RPMI7951 (cell line): ENCODE data around the gene ASIC3. TPM values are rescaled to one million over a fixed set of nuclear protein-coding genes. Genes with fewer than 3 reads are reported as not detected.
A peak's percentile ranks its signal among the peaks of the same experiment; 100 is the strongest.
"Not testable (repeated sequence)": the region's sequence is repeated elsewhere in the genome, so short reads cannot be mapped to it uniquely, and the experiment has no call there.

Source experiments
- DNase-seq: peaks from one replicate; pipeline ENCODE4 v3.0.0-alpha.2; 2012; ENCODE audit warnings: low read depth
- total RNA-seq: library from RNA; depleted of rRNA; stranded (reverse); fragments of >200 nt; shearing (Covaris generic); gene quantifications from 2 replicates; pipeline ENCODE4 v1.2.3, GENCODE V29; 2014; rRNA removed

The ASIC3 gene
- 0.10 and 1.3 TPM in 2 replicates for total RNA-seq

- DNase-seq: no peak
These were observed at the start of gene ASIC3 for GRCh38 chr7:151047976-151048815. ASIC3 (plus strand) TSS chr7:151048531; CDS start chr7:151048886, 355 bp downstream.

DNA sequence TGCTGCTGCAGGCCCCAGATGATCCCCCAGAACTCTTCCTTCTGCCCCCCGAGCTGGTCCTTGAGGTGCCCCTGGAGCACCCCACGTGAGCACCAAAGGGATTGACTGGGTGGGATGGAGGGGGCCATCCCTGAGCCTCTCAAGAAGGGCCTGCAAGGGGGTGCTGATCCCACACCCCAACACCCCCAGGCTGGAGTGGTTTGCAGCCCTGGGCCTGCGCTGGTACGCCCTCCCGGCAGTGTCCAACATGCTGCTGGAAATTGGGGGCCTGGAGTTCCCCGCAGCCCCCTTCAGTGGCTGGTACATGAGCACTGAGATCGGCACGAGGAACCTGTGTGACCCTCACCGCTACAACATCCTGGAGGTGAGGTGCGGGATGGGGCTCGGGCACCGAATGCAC, 49.3 kb upstream of the ASIC3 start:
- DNase-seq: no peak

DNA sequence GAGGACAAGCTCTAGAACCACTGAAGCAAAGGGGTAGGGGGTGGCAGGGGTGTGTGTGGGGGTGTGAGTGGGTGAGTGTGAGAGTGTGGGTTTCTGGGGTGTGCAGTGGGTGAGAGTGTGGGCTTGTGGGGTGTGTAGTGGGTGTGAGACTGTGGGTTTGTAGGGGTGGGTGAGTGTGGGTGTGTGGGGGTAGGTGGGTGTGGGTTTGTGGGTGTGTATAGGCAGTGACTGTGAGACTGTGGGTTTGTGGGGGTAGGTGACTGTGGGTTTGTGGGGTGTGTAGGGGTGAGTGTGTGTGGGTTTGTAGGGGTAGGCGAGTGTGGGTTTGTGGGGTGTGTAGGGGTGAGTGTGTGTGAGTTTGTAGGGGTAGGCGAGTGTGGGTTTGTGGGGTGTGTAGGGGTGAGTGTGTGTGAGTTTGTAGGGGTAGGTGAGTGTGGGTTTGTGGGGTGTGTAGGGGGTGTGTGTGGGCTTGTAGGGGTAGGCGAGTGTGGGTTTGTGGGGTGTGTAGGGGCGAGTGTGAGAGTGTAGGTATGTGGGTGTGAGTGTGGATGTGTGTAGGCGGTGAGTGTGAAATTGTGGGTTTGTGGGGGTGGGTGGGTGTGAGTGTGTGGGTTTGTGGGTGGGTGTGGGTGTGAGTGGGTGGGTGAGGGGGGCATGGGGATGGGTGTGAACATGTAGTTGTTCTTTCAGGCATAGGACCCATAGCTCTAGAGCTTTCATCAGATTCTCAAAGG, 48.7 kb upstream of the ASIC3 start:
- DNase-seq: no peak

- no peak for DNase-seq
These were observed 47.3 kb upstream of the ASIC3 start for GRCh38 chr7:151000897-151001495.

GRCh38 chr7:151001546-151001945, 46.8 kb upstream of the ASIC3 start:
- no peak for DNase-seq

GRCh38 chr7:151003572-151003971, 44.8 kb upstream of the ASIC3 start:
- DNase-seq: no peak

DNA sequence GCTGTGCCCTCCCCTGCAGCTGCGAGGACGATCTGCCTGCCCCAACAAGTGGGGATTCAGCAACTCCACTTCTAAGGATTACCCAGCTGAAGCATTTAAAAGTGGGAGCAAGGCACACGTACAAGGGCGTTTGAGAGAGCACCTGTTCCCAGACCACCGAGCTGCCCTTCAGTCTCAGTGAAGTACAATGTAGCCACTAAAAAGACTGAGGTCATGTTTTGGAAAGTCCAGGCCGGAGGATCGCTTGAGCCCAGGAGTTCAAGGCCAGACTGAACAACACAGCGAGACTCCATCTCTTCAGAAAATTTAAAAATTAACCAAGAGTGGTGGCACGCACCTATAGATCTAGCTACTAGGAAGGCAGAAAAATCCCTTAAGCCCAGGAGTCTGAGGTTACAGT, 42.8 kb upstream of the ASIC3 start:
- DNase-seq: no peak

- no peak for DNase-seq
These were observed 41.6 kb upstream of the ASIC3 start for GRCh38 chr7:151006590-151007300.

DNA sequence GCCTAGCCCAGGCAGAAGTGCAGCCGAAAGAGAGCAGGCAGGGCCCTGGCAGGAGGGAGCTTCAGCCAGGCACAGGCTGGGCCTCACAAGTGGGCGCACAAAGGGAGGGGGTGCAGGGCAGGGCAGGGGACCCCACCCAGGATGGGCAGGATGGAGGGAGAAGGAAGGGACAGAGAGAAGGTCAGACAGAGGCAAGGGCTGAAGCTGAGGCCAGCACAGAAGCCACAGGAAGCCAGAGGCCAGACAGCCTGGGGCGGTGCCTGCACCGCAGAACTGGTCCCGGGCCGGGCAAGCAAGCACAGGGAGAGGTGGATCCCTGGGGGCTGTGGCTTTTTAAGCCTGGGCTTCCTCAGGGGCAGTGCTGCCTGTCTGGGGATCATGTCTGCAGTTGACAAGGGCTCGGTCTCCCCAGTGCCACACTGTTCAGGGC, 40.8 kb upstream of the ASIC3 start:
- DNase-seq: no peak

DNA sequence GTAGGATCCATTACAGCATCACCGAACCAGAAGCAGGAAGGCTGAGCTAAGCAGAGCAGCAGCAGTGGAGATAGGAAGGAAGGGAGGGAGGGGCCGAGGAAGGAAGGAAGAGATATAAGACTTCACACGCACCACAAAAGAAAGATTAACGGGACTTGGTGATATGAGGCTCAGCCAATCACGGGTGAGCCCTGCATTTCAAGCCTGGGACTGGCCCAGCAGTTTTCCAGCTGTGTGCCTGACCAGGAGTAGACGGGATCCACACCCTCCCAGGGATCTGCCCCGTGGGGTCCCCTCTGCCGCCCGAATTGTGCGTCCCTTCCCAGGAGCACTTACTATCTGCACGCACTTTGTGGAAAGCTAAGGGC, 40.2 kb upstream of the ASIC3 start:
- no peak for DNase-seq

DNA sequence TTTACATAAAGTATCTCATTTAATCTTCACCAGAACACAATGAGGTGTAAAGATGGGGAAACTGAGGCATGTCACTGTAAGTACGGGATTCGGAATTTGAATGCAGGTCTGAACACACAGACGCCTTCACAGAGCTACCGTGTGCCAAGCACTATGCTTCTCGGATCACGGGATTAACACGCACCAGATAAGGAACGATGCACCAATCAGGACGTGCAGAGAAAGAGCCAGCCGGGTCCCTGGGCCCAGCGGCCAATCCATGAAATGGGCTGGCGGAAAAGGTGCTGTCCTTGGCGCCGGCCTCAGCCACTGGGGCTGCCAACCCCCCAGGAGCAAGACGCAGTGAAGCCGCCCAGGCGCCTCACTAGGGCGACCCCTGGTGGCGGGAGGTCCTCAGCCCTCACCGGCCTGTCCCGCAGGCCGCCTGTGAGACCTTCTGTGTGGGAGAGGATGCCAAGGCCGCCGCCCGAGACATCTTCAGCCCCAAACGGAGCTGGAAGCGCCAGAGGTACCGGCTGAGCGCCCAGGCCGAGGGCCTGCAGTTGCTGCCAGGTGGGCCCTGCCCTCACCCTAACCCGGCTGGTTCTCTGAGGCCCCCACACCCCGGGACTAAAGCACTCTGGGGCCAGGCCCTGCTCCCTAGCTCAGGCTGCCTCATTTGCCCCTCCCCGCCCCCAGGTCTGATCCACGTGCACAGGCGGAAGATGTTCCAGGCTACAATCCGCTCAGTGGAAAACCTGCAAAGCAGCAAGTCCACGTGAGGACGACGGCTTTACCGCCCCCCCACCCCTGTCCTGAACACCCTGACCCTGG, 39.6 kb upstream of the ASIC3 start:
- peak; percentile 39 for DNase-seq

GRCh38 chr7:151009327-151010036, 38.8 kb upstream of the ASIC3 start:
- no peak for DNase-seq

DNA sequence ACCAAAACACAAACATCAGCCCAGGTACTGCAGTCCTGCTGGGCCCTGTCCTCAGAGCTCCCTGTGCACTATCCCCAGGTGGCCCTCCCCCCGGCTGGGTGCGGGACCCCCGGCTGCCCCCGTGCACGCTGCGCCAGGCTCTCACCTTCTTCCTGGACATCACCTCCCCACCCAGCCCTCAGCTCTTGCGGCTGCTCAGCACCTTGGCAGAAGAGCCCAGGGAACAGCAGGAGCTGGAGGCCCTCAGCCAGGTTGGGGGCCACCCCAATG, 38.4 kb upstream of the ASIC3 start:
- no peak for DNase-seq

DNA sequence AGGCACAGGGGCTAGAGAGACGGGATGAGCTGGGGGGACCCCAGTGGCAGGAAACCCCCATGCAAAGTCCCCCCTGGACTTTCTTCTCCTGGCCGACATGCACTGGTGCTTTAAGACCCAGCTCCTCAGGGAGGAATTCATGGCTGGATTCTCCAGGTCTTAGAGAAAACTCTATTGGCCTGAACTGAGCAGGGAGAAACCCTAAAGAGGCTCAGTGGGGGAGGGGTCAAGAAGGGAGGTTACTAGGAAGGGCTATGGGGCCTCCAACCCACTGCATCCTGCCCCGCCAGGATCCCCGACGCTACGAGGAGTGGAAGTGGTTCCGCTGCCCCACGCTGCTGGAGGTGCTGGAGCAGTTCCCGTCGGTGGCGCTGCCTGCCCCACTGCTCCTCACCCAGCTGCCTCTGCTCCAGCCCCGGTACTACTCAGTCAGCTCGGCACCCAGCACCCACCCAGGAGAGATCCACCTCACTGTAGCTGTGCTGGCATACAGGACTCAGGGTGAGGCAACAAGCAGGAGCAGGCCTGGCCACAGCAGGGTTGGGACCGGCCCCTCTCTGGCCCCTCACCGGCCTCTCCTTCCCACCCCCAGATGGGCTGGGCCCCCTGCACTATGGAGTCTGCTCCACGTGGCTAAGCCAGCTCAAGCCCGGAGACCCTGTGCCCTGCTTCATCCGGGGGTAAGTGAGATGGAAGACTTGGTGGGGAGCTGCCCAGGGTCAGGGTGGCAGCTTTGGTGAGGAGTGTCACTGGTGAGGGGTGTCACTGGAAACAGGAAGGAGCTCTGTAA, 37.8 kb upstream of the ASIC3 start:
- no peak for DNase-seq

GRCh38 chr7:151011097-151011409, 37.3 kb upstream of the ASIC3 start:
- no peak for DNase-seq

- DNase-seq: not testable (repeated sequence)
These were observed 36.7 kb upstream of the ASIC3 start for GRCh38 chr7:151011616-151012015.

DNA sequence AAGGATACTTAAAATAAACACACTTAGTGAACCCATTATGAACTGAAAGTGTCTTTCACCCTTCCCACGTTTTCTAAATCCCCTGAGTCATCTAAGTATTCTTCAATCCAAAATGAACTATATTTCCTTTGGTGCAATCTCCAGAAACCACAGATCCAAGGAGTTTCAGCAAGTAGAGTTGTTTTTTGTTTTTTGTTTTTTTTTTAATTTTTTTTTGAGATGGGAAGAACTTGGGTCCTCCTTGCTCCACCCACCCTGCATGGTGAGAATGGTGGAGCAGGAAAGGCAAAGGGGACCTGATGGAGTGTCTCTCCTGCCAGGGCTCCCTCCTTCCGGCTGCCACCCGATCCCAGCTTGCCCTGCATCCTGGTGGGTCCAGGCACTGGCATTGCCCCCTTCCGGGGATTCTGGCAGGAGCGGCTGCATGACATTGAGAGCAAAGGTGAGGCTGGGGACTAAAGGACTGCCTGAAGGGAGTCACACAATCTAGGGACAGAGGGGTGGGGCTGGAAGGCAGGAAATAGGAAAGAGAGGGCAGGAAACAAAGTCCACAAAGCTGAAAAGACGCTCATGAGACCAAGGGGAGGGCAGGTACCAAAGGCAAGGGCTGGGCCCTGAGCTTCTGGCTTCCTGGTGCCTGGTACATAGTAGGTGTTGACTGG, 36.2 kb upstream of the ASIC3 start:
- no peak for DNase-seq

DNA sequence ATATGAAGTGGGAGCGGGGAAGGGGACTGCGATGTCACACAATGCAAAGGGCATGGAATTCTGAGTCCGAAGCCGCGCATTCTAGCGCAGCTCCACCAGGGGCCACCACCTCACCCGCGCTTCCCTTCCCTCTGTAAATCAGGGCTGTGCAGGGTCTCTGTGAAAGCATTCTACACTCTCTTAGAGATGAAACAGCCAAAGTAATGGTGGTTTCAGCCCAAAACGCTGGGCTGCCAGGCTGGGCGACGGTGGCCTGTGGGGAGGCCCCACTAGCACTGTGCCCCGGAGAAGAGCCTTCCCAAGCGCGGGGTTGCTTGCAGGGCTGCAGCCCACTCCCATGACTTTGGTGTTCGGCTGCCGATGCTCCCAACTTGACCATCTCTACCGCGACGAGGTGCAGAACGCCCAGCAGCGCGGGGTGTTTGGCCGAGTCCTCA, 35.4 kb upstream of the ASIC3 start:
- peak; percentile 58 for DNase-seq

DNA sequence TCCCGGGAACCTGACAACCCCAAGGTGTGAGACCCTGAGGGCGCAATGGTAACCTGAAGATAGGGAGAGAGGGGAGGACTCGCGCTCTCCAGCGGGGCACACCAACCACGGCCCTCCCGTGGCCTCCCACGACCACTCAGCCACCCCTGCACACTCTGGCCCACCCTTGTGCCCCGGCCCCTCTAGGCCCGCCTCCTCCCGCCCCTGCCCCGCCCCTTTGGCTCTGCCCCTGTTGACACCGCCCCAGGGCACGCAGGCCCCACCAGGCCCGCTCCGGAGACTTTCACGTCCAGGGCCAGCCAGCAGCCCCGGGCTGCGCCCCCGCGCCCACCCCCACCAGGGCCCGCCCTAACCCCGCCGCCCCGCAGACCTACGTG, 35.0 kb upstream of the ASIC3 start:
- DNase-seq: no peak
